Measurements from ENCODE around the gene ANKS3.

DNA sequence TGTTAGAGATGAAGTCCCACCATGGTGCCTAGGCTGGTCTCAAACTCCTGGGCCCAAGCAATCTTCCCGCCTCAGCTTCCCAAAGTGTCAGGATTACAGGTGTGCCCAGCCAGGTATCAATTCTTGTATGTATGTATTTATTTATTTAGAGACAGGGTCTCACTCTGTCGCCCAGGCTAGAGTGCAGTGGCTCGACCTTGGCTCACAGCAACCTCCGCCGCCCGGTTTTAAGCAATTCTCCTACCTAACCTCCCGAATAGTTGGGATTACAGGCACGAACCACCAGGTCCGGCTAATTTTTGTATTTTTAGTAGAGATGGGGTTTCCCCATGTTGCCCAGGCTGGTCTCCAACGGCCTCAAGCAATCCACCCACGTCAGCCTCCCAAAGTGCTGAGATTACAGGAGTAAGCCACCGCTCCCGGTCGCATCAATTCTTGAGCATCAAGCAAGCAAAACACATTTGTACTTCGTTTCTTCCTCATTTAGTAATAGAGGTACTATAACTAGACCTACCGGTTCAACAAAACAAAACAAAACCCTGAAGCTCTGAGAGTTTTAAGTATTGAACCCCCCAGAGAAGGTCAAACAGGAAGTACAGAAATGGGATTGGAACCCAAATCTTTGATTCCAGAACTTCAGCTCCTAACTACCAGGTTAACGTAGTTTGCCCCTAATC is 33.9 kb upstream of the ANKS3 start:
- TF ChIP-seq EZH2 (IDR thresholded peaks at IDR 0.05; ENCODE audit: low read depth), result no peak
- TF ChIP-seq, protein P1, sequence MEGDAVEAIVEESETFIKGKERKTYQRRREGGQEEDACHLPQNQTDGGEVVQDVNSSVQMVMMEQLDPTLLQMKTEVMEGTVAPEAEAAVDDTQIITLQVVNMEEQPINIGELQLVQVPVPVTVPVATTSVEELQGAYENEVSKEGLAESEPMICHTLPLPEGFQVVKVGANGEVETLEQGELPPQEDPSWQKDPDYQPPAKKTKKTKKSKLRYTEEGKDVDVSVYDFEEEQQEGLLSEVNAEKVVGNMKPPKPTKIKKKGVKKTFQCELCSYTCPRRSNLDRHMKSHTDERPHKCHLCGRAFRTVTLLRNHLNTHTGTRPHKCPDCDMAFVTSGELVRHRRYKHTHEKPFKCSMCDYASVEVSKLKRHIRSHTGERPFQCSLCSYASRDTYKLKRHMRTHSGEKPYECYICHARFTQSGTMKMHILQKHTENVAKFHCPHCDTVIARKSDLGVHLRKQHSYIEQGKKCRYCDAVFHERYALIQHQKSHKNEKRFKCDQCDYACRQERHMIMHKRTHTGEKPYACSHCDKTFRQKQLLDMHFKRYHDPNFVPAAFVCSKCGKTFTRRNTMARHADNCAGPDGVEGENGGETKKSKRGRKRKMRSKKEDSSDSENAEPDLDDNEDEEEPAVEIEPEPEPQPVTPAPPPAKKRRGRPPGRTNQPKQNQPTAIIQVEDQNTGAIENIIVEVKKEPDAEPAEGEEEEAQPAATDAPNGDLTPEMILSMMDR (conservative IDR thresholded peaks at IDR 0.05), result no peak
